GM12892 (cell line): ENCODE results near the gene COMMD3.

Experiments used
- POLR2A ChIP-seq: IDR thresholded peaks from 2 replicates; pipeline ENCODE4 v1.6.1; 2011; ENCODE audit warnings: low read depth, low read length, control low read depth
- POLR2AphosphoS5 ChIP-seq: IDR thresholded peaks from 2 replicates; pipeline ENCODE4 v1.6.1; 2011; ENCODE audit warnings: low read depth, low read length, control low read depth

- TF ChIP-seq POLR2A = no peak
- no peak for TF ChIP-seq POLR2AphosphoS5
These were observed 18.4 kb downstream of the COMMD3 start for GRCh38 chr10:22334414-22335172.
